IPS DF 6.9 (cell line): ENCODE measurements around the gene NKAP.

ENCODE experiments used
- DNase-seq: peaks from one replicate; pipeline ENCODE4 v3.0.0-alpha.2; 2013; ENCODE audit warnings: low read depth, low spot score
- H3K27ac ChIP-seq: one replicate; pipeline ENCODE4 v1.5.1; 2013; ENCODE audit warnings: low read length, control low read depth
- H3K27me3 ChIP-seq: 2 replicates; pipeline ENCODE4 v1.6.1; 2013; ENCODE audit warnings: mild to moderate bottlenecking, low read length; ENCODE audit not compliant: control insufficient read depth, insufficient read depth
- H3K36me3 ChIP-seq: 2 replicates; pipeline ENCODE4 v1.6.1; 2013; ENCODE audit warnings: low read length; ENCODE audit not compliant: control insufficient read depth, insufficient read depth
- H3K4me1 ChIP-seq: 2 replicates; pipeline ENCODE4 v1.6.1; 2013; ENCODE audit warnings: low read length; ENCODE audit not compliant: control insufficient read depth, insufficient read depth
- H3K4me3 ChIP-seq: 2 replicates; pipeline ENCODE4 v1.5.1; 2013; ENCODE audit warnings: mild to moderate bottlenecking, low read length
- H3K9me3 ChIP-seq: 2 replicates; pipeline ENCODE4 v1.6.1; 2013; ENCODE audit warnings: low read length, inconsistent platforms; ENCODE audit not compliant: control insufficient read depth, insufficient read depth
- WGBS: extraction: QIAGEN DNeasy Blood & Tissue Kit; methylation state at CpG from one replicate; pipeline ENCODE4 v1.1.7; 2013; ENCODE audit warnings: mixed read lengths, missing lambda C conversion rate; ENCODE audit not compliant: insufficient read length, insufficient coverage; 5-methylcytosine and 5-hydroxymethylcytosine counted together

Gene NKAP

GRCh38 chrX:119887721-119888425 is 55.7 kb downstream of the NKAP start:
- no peaks in the 10 kb centered on the region for H3K9me3 ChIP-seq
- no peak for DNase-seq
- H3K4me3 ChIP-seq = peak overlapping the region; percentile 73; the same call in 1 of the 2 replicates
- no peak overlapping the region for H3K27ac ChIP-seq
- no peaks in the 10 kb centered on the region for H3K4me1 ChIP-seq
- no peaks in the 10 kb centered on the region for H3K27me3 ChIP-seq
- no peaks in the 10 kb centered on the region for H3K36me3 ChIP-seq
- no CpG with 5 or more reads among the region's 40 CpGs for WGBS

DNA sequence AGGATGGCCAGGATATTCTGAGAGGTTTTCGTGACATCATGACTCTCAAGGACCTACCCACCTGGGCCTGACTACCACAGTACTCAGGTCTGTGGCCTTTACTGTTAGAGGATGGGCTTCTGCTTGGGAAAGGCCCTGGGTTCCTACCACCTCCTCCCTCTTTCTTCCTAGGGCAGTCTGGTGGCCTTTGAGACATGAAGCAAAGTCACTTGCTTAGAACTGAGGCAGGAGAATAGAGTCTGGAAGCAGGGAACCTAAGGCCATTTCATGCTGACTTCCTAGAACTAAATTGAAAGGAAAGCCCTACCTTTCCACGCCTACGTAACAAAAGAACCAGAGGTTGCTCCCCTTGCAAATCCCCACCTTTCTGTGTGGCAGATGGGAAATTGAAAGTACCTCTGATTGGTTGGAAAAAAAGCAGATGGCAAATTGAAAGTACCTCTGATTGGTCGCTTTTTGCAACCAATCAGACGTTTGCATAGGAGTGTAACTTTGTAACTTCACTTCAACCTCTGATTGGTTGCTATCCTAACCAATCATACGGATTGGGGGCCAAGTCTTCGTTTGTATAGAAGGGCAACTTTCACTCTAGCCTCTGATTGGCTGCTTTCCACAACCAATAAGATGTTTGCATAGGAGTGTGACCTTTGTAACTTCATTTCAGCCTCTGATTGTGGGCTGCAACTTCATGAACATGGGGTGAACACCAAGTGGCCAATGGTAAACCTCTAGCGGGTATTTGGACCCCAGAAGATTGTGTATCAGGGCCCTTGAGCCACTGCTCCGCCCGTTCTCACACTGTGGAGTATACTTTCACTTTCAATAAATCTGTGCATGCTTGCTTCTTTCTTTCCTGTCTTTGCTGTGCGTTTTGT is 57.8 kb downstream of the NKAP start:
- H3K4me3 ChIP-seq = no peak overlapping the region
- no peaks in the 10 kb centered on the region for H3K9me3 ChIP-seq
- no CpG with 5 or more reads among the region's 11 CpGs for WGBS
- H3K27ac ChIP-seq = no peak overlapping the region
- no peaks in the 10 kb centered on the region for H3K36me3 ChIP-seq
- H3K4me1 ChIP-seq = no peaks in the 10 kb centered on the region
- DNase-seq = no peak
- no peaks in the 10 kb centered on the region for H3K27me3 ChIP-seq

- Histone ChIP-seq H3K9me3 (no peaks in the 10 kb centered on the region), H3K27me3 (no peaks in the 10 kb centered on the region), H3K4me3 (no peak overlapping the region), H3K27ac (no peak overlapping the region), H3K4me1 (no peaks in the 10 kb centered on the region), H3K36me3 (no peaks in the 10 kb centered on the region)
- DNase-seq = no peak
- WGBS = no CpG with 5 or more reads among the region's 11 CpGs
These were observed 62.8 kb downstream of the NKAP start for GRCh38 chrX:119880552-119881437.

DNA sequence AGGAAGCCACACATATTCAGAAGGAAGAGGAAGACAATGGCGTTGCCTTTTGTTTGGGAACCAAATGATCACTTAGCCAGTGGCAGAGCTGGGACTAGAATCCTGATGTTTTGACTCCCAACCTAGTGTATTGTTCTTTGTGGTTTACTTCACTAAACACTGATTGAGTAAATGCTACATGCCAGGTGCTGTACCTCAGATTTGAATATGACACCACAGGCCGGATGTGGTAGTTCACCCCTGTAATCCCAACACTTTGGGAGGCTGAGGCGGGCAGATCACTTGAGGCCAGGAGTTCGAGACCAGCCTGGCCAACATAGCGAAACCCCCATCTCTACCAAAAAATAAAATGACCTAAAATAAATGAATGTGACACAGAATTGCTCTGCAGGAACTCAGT is 63.5 kb downstream of the NKAP start:
- no peaks in the 10 kb centered on the region for H3K36me3 ChIP-seq
- DNase-seq = no peak
- no CpG with 5 or more reads among the region's 5 CpGs for WGBS

DNA sequence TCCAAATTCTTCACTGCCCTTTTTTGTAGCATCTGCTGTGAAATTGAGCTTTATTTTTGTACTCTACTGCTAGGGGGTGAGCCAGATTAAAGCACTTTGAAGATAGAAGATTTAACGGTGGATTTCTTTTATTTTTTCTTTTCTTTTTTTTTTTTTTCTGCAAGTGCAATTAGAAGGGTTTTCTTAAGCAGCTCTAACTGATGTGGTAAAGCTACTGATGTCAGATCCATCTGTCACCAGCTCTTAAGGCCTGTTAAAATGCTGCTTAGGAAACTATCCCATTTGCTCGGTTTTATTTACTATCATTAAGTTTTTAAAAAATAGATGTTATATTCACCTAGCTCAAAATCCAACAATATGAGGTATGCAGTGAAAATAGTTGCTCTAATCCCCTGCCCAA is 64.8 kb downstream of the NKAP start:
- H3K9me3 ChIP-seq = no peaks in the 10 kb centered on the region
- no CpG with 5 or more reads among the region's 2 CpGs for WGBS

More for the DNA sequence above, 63.5 kb downstream of the NKAP start:
- H3K4me1 ChIP-seq = no peaks in the 10 kb centered on the region
- no peak overlapping the region for H3K27ac ChIP-seq
- H3K9me3 ChIP-seq = no peaks in the 10 kb centered on the region
- no peaks in the 10 kb centered on the region for H3K27me3 ChIP-seq
- H3K4me3 ChIP-seq = no peak overlapping the region

DNA sequence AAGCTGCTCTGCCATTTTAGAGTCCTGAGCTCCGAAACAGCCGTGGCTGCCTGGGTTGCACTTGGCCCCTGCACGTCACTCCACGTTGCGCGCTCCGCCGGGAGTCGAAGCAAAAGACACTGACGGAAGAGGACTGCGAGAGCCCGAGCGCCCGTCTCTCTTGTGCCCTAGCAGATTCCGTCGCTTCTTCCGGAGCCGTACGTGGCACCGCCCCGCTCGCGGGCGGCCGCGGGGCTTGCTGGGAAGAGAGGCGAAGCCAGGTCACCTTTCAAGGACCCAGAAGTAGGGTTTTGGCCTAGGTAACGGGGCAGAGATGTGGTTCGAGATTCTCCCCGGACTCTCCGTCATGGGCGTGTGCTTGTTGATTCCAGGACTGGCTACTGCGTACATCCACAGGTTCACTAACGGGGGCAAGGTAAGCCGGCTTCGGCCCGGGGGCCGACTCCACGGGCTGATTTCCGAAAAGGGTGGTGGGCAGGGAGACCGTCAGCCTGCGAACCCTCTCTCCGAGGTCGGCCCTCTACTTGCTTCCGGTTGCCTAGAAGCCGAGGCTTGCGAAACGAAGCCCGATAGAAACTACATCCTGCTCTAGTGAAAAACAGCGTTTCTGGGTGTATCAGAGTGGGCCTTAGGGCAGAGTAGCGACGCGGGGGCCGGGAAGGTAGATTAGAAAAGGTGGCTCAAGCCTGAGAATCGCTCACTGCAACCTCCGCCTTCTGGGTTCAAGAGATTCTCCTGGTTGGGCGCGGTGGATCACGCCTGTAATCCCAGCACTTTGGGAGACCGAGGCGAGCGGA is 71.8 kb downstream of the NKAP start, which contains the start of the genes NDUFA1 and RNF113A:
TSS of gene NDUFA1 (plus strand) at position 234 of the 797 bp plus-strand sequence. CDS start at position 314, 80 bp downstream.
TSS of gene RNF113A (minus strand) at position 135 of the 797 bp plus-strand sequence. CDS start at position 15, 120 bp downstream.
- Histone ChIP-seq H3K27ac (no peak within 1 kb of the TSS), H3K9me3 (no peaks in the 10 kb centered on the region), H3K4me3 (peak within 1 kb of the TSS; percentile 97), H3K36me3 (no peaks in the 10 kb centered on the region), H3K27me3 (no peaks in the 10 kb centered on the region), H3K4me1 (no peaks in the 10 kb centered on the region)
- WGBS = no CpG with 5 or more reads among the region's 62 CpGs
- no peak for DNase-seq

More for the DNA sequence above, 64.8 kb downstream of the NKAP start:
- H3K4me1 ChIP-seq = no peaks in the 10 kb centered on the region
- no peak for DNase-seq
- H3K27me3 ChIP-seq = no peaks in the 10 kb centered on the region
- no peaks in the 10 kb centered on the region for H3K36me3 ChIP-seq
- no peak overlapping the region for H3K4me3 ChIP-seq
- no peak overlapping the region for H3K27ac ChIP-seq

- no peaks in the 10 kb centered on the region for H3K36me3 ChIP-seq
- no CpG with 5 or more reads among the region's 26 CpGs for WGBS
- H3K9me3 ChIP-seq = no peaks in the 10 kb centered on the region
- H3K4me1 ChIP-seq = no peaks in the 10 kb centered on the region
- no peaks in the 10 kb centered on the region for H3K27me3 ChIP-seq
- no peak for DNase-seq
- H3K4me3 ChIP-seq = peak overlapping the region; percentile 97
- H3K27ac ChIP-seq = no peak overlapping the region
These were observed 72.3 kb downstream of the NKAP start for GRCh38 chrX:119871245-119871598.
